Sigmoid colon (tissue), 7 donors: ENCODE results near the gene PLPP3. TPM values are rescaled to one million over a fixed set of nuclear protein-coding genes. Genes with fewer than 3 reads are reported as not detected.

Experiments used
- DNase-seq: peaks from one replicate; pipeline ENCODE4 v3.0.0-alpha.2; 2019
- H3K27ac ChIP-seq, 4 donors: fragments of 200-600 bp; sonication (generic); one replicate each; pipeline ENCODE4 v1.5.1; 2016 to 2019; ENCODE audit warnings: mild to moderate bottlenecking in 1 of 4
- H3K27me3 ChIP-seq, 3 donors: fragments of 200-600 bp; sonication (generic); one replicate each; pipeline ENCODE4 v1.5.1; 2019; ENCODE audit warnings: mild to moderate bottlenecking in 1 of 3
- H3K36me3 ChIP-seq, 4 donors: fragments of 200-600 bp; sonication (generic); one replicate each; pipeline ENCODE4 v1.5.1; 2016 to 2019
- H3K4me1 ChIP-seq, 4 donors: fragments of 200-600 bp; sonication (generic); one replicate each; pipeline ENCODE4 v1.5.1; 2017 to 2019
- H3K4me3 ChIP-seq, 4 donors: fragments of 200-600 bp; sonication (generic); one replicate each; pipeline ENCODE4 v1.5.1; 2017 to 2019; ENCODE audit warnings: mild to moderate bottlenecking in 2 of 4, moderate library complexity in 1 of 4
- H3K9me3 ChIP-seq, 4 donors: fragments of 200-600 bp in 3 of 4; sonication (generic) in 3 of 4; one replicate each; pipeline versions ENCODE4 v1.5.1 to v1.6.1; 2013 to 2019
- CTCF ChIP-seq, 4 experiments: fragments of 450-650 bp in 3 of 4; fragments of 200-600 bp in 1 of 4; IDR thresholded peaks; one replicate each; pipeline ENCODE4 v1.5.1; 2016 to 2019; ENCODE audit warnings: antibody characterized with exemption in 4 of 4, mild to moderate bottlenecking in 3 of 4, moderate library complexity in 2 of 4
- EP300 ChIP-seq, 4 donors: sonication (generic); formaldehyde crosslinking; IDR thresholded peaks; one replicate each; pipeline ENCODE4 v1.6.1; 2017; ENCODE audit warnings: antibody characterized with exemption in 4 of 4
- POLR2A ChIP-seq, 2 donors: fragments of 450-650 bp; IDR thresholded peaks; one replicate each; pipeline ENCODE4 v1.6.1; 2016; ENCODE audit warnings: antibody characterized with exemption in 2 of 2, mild to moderate bottlenecking in 2 of 2, moderate library complexity in 2 of 2
- POLR2AphosphoS5 ChIP-seq, 4 donors: sonication (generic); formaldehyde crosslinking; IDR thresholded peaks; one replicate each; pipeline ENCODE4 v1.6.1; 2017; ENCODE audit warnings: antibody characterized with exemption in 4 of 4
- WGBS, 2 donors: extraction: QIAGEN DNeasy Blood & Tissue Kit; methylation state at CpG; one replicate each; pipeline ENCODE4 v1.1.7; 2013; 5-methylcytosine and 5-hydroxymethylcytosine counted together
- intact Hi-C: fragments of 100-400 bp; cut with DNase I; formaldehyde crosslinking; loops from one replicate; pipeline ENCODE4 v1.15.1; 2023
- polyA plus RNA-seq, 3 donors: library from polyadenylated mRNA; stranded (reverse); fragments of 200-250 nt; gene quantifications; one replicate each; pipeline ENCODE4 v1.2.3, GENCODE V29; 2013
- total RNA-seq, 4 donors: library from RNA; depleted of rRNA; stranded (reverse); fragments of >200 nt; gene quantifications; one replicate each; pipeline ENCODE4 v1.1.0, GENCODE V29; 2016
- donor health status: healthy with polysubstance abuse.
- donor health status: Bipolar disorder and iron deficiency.
- donor health status: healthy.

PLPP3 gene
- total and polyA plus RNA-seq, 7 donors = 4.9 to 136 (median 92.8) TPM

GRCh38 chr1:56505792-56506743 is 73.3 kb downstream of the PLPP3 start:
- Histone ChIP-seq H3K36me3 (peaks cover 19 to 80% (median 35%) of the 10 kb centered on the region in 4 donors), H3K4me3 (no peak overlapping the region), H3K27me3 (no peaks in the 10 kb centered on the region), H3K9me3 (no peaks in the 10 kb centered on the region), H3K27ac (no peak overlapping the region), H3K4me1 (peaks cover 0 to 7% (median 0%) of the 10 kb centered on the region in 4 donors)
- WGBS, 2 donors = 27 to 41% methylated on average over 14 of the region's 14 CpGs
- TF ChIP-seq EP300 (IDR thresholded peaks at IDR 0.05) = no peak
- TF ChIP-seq CTCF (IDR thresholded peaks at IDR 0.05) = no peak
- no peak for TF ChIP-seq POLR2A (IDR thresholded peaks at IDR 0.05)
- DNase-seq = peak; percentile 68
- intact Hi-C loops = no loop called here

- H3K4me1 ChIP-seq = peaks cover 0 to 7% (median 0%) of the 10 kb centered on the region in 4 donors
- no peaks in the 10 kb centered on the region for H3K27me3 ChIP-seq
- no peak overlapping the region for H3K27ac ChIP-seq
- H3K36me3 ChIP-seq = peaks cover 0 to 61% (median 16%) of the 10 kb centered on the region in 4 donors
- no peak overlapping the region for H3K4me3 ChIP-seq
- 82 to 86% methylated on average over 7 of the region's 7 CpGs for WGBS, 2 donors
- intact Hi-C loops = no loop called here
- H3K9me3 ChIP-seq = no peaks in the 10 kb centered on the region
- no peak for DNase-seq
- no peak for TF ChIP-seq EP300 (IDR thresholded peaks at IDR 0.05)
- no peak for TF ChIP-seq POLR2AphosphoS5 (IDR thresholded peaks at IDR 0.05)
- no peak for TF ChIP-seq POLR2A (IDR thresholded peaks at IDR 0.05)
- no peak for TF ChIP-seq CTCF (IDR thresholded peaks at IDR 0.05)
Observed at GRCh38 chr1:56502700-56503245, 76.6 kb downstream of the PLPP3 start.

GRCh38 chr1:56501888-56502287 is 77.5 kb downstream of the PLPP3 start:
- WGBS, 2 donors = 92 to 94% methylated on average over 3 of the region's 3 CpGs
- no peak for TF ChIP-seq POLR2A (IDR thresholded peaks at IDR 0.05)
- TF ChIP-seq CTCF (IDR thresholded peaks at IDR 0.05) = no peak
- TF ChIP-seq POLR2AphosphoS5 (IDR thresholded peaks at IDR 0.05) = no peak
- TF ChIP-seq EP300 (IDR thresholded peaks at IDR 0.05) = no peak
- intact Hi-C loops = no loop called here
- peaks cover 0 to 58% (median 8%) of the 10 kb centered on the region in 4 donors for H3K36me3 ChIP-seq
- H3K27me3 ChIP-seq = no peaks in the 10 kb centered on the region
- peaks cover 0 to 7% (median 0%) of the 10 kb centered on the region in 4 donors for H3K4me1 ChIP-seq
- no peak for DNase-seq
- H3K27ac ChIP-seq = no peak overlapping the region
- H3K9me3 ChIP-seq = no peaks in the 10 kb centered on the region
- no peak overlapping the region for H3K4me3 ChIP-seq

GRCh38 chr1:56501426-56501825 is 77.9 kb downstream of the PLPP3 start:
- no peak for TF ChIP-seq CTCF (IDR thresholded peaks at IDR 0.05)
- 84 to 85% methylated on average over 1 of the region's 1 CpG for WGBS, 2 donors
- Histone ChIP-seq H3K4me1 (peaks cover 0 to 7% (median 0%) of the 10 kb centered on the region in 4 donors), H3K36me3 (peaks cover under 1 to 55% (median 5%) of the 10 kb centered on the region in 4 donors), H3K27me3 (no peaks in the 10 kb centered on the region), H3K4me3 (no peak overlapping the region), H3K27ac (no peak overlapping the region), H3K9me3 (no peaks in the 10 kb centered on the region)
- intact Hi-C loops = no loop called here
- DNase-seq = no peak
